ENCODE results near the gene DUSP1.
A peak's percentile ranks its signal among the peaks of the same experiment; 100 is the strongest.

The DUSP1 gene

GRCh38 chr5:172763120-172763464, 7.9 kb downstream of the DUSP1 start:
- no peak for DNase-seq (ENCODE audit: low read depth)
- no peak overlapping the region for H3K4me3 ChIP-seq (ENCODE audit: low read length)
- no peak for TF ChIP-seq CTCF (conservative IDR thresholded peaks at IDR 0.05; ENCODE audit: low read depth, low read length)

GRCh38 chr5:172762214-172763119, 8.5 kb downstream of the DUSP1 start:
- no peak for DNase-seq (ENCODE audit: low read depth)
- no peak for TF ChIP-seq CTCF (conservative IDR thresholded peaks at IDR 0.05; ENCODE audit: low read depth, low read length)
- H3K4me3 ChIP-seq (ENCODE audit: low read length) = no peak overlapping the region

GRCh38 chr5:172760959-172761358, 10.0 kb downstream of the DUSP1 start:
- no peak for DNase-seq (ENCODE audit: low read depth)
- TF ChIP-seq CTCF (conservative IDR thresholded peaks at IDR 0.05; ENCODE audit: low read depth, low read length) = no peak

GRCh38 chr5:172760136-172760535, 10.9 kb downstream of the DUSP1 start:
- no peak for TF ChIP-seq CTCF (conservative IDR thresholded peaks at IDR 0.05; ENCODE audit: low read depth, low read length)
- no peak overlapping the region for H3K4me3 ChIP-seq (ENCODE audit: low read length)

More at GRCh38 chr5:172760959-172761358, 10.0 kb downstream of the DUSP1 start:
- no peak overlapping the region for H3K4me3 ChIP-seq (ENCODE audit: low read length)

GRCh38 chr5:172758834-172759149, 12.2 kb downstream of the DUSP1 start:
- DNase-seq (ENCODE audit: low read depth) = no peak
- TF ChIP-seq CTCF (conservative IDR thresholded peaks at IDR 0.05; ENCODE audit: low read depth, low read length) = no peak
- H3K4me3 ChIP-seq (ENCODE audit: low read length) = no peak overlapping the region

More at GRCh38 chr5:172760136-172760535, 10.9 kb downstream of the DUSP1 start:
- DNase-seq (ENCODE audit: low read depth) = no peak

- peak; percentile 76 for DNase-seq (ENCODE audit: low read depth)
- H3K4me3 ChIP-seq (ENCODE audit: low read length) = no peak overlapping the region
- no peak for TF ChIP-seq CTCF (conservative IDR thresholded peaks at IDR 0.05; ENCODE audit: low read depth, low read length)
These were observed 12.7 kb downstream of the DUSP1 start for GRCh38 chr5:172758077-172758833.
